ENCODE results near the gene FBXO4.
"Not testable (repeated sequence)": the region's sequence is repeated elsewhere in the genome, so short reads cannot be mapped to it uniquely, and the experiment has no call there.

GRCh38 chr5:41945332-41945955 is 20.4 kb downstream of the FBXO4 start:
- TF ChIP-seq CTCF (IDR thresholded peaks at IDR 0.05; ENCODE audit: poor library complexity); EZH2 (IDR thresholded peaks at IDR 0.05; ENCODE audit: borderline replicate concordance): not testable (repeated sequence)
